AG09319 (cell line): ENCODE results near the gene CYP4Z1.
"Not testable (repeated sequence)": the region's sequence is repeated elsewhere in the genome, so short reads cannot be mapped to it uniquely, and the experiment has no call there.

Source experiments
- DNase-seq: peaks from one replicate; pipeline ENCODE4 v3.0.0-alpha.2; 2010; ENCODE audit warnings: low read depth; ENCODE audit errors: extremely low read depth
- TF ChIP-seq, protein P1 (sequence below): IDR thresholded peaks from 2 replicates; pipeline ENCODE4 v1.5.1; 2011; ENCODE audit warnings: low read depth, mild to moderate bottlenecking, inconsistent platforms, low read length, moderate library complexity

Gene CYP4Z1

DNA sequence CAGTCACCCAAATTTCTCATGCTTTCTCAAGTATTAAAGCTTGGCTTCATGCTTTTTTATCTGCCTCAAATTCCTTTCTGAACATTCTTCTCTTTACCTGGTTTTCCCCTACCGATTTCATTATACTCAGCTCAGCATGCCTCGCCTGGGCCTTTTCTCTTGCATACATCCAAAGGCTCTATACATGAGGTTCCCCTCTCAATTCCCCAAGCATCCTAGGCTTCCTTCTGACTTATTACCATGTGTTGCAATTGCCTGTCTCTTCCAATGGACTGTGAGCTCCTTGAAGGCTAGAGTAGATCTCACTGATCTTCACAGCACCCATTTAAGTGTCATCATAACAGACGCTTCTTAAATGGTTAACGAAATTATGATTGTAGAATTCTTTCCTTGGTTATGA, 46.1 kb downstream of the CYP4Z1 start:
- TF ChIP-seq, protein P1, sequence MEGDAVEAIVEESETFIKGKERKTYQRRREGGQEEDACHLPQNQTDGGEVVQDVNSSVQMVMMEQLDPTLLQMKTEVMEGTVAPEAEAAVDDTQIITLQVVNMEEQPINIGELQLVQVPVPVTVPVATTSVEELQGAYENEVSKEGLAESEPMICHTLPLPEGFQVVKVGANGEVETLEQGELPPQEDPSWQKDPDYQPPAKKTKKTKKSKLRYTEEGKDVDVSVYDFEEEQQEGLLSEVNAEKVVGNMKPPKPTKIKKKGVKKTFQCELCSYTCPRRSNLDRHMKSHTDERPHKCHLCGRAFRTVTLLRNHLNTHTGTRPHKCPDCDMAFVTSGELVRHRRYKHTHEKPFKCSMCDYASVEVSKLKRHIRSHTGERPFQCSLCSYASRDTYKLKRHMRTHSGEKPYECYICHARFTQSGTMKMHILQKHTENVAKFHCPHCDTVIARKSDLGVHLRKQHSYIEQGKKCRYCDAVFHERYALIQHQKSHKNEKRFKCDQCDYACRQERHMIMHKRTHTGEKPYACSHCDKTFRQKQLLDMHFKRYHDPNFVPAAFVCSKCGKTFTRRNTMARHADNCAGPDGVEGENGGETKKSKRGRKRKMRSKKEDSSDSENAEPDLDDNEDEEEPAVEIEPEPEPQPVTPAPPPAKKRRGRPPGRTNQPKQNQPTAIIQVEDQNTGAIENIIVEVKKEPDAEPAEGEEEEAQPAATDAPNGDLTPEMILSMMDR: no peak
- no peak for DNase-seq

DNA sequence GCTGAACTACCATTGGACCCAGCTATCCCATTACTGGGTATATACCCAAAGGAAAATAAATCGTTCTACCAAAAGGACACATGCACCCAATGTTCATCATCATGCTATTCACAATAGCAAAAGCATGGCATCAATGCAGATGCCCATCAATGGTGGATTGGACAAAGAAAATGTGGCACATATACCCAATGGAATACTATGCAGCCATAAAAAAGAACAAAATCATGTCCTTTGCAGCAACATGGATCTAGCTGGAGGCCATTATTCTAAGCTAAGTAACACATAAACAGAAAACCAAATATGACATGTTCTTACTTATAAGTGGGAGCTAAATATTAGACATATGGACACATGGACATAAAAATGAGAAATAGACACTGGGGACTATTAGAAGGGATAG, 54.0 kb downstream of the CYP4Z1 start:
- DNase-seq: not testable (repeated sequence)

DNA sequence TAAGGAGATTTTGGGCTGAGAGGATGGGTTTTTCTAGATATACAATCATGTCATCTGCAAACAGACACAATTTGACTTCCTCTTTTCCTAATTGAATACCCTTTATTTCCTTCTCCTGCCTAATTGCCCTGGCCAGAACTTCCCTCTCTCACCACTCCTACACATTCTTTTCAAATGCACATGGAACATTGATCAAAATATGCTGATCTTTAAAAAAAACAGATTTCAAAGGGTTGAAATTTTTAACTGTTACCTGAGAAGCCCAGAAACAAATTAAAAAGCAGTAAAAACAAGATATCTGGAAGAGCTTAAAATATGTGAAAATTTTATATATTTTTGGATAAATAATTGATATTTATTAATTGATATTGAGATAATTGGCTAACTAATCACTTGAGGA, 57.8 kb downstream of the CYP4Z1 start:
- DNase-seq: not testable (repeated sequence)

DNA sequence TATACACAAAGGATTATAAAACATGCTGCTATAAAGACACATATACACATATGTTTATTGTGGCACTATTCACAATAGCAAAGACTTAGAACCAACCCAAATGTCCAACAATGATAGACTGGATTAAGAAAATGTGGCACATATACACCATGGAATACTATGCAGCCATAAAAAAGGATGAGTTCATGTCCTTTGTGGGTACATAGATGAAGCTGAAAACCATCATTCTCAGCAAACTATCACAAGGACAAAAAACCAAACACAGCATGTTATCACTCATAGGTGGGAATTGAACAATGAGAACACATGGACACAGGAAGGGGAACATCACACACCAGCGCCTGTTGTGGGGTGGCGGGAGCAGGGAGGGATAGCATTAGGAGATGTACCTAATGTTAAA, 60.0 kb downstream of the CYP4Z1 start:
- not testable (repeated sequence) for DNase-seq

DNA sequence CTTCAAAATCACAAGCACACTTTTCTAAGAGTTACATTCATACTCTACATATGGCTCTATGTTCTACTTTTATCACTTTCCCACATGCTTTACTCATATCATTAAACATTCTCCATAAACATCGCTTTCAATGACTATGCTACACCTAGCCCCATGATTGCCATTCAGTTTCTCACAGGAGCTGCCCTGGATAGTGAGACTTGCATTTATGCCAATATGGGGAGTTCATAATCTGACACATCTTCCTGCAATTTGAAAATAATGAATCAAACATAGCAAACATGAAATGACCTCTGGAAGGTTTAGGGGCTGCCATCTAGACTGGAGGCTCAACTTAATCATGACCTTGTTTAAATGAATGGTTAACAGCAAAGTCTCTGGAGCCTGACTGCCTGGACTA, 61.2 kb downstream of the CYP4Z1 start:
- TF ChIP-seq, protein P1: no peak
- no peak for DNase-seq

DNA sequence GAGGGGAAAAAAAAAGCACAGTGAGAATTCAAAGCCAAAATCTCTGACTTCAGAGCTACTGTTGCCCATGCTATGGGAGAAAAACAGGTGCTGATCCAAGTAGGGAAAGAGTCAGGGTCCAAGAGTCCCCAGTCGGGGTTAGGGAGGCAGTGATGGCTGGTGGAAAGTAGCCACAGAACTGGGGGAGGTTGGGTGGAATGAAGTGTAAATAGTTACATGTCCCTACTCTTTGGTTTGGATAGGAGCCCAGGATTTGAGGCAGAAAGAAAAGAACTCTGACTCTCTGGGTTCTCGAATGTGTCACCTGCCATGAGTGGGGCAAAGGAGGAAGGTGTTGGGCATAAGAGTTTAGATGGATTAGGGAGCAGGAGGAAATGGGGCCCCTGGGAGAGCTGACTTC, 61.8 kb downstream of the CYP4Z1 start:
- DNase-seq: not testable (repeated sequence)

DNA sequence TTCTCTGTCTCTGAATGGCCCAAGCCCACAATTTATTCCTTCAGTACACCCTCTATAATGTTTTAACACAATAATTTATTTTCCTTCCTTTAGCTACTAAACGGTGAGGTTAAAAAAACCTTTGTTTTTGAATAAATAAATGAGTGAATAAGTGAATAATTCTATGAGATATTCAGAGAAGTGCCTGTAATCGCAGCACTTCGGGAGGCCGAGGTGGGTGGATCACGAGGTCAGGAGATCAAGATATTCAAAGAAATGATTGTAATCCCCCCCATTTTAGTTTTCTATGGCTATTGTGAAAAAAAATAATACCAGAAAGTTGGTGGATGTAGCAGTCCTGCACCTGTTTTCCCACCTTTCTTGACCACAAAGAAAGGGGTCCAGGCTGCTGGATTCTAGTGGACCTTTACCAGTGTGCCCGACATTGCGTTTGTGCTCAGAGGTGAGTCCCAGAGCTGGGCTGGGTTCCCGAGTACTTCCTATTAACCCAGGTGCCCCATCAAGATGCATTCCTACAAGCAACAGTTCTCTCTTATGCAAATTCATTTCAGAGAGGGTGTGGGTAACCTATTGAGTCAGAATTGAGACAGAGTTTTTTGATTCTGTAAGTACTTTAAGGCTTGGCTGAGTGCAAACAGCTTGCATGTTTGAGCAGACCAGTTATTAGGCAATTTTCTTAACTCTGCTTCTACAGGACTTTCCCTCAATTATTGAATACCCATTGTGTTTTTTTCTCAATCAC, 62.6 kb downstream of the CYP4Z1 start:
- DNase-seq: not testable (repeated sequence)

DNA sequence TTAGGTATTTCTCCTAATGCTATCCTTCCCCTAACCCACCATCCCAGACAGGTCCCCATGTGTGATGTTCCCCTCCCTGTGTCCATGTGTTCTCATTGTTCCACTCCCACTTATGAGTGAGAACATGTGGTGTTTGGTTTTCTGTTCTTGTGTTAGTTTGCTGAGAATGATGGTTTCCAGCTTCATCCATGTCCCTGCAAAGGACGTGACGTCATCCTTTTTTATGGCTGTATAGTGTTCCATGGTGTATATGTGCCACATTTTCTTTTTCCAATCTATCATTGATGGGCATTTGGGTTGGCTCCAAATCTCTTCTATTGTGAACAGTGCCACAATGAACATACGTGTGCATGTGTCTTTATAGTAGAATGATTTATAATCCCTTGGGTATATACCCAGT, 65.6 kb downstream of the CYP4Z1 start:
- not testable (repeated sequence) for DNase-seq

DNA sequence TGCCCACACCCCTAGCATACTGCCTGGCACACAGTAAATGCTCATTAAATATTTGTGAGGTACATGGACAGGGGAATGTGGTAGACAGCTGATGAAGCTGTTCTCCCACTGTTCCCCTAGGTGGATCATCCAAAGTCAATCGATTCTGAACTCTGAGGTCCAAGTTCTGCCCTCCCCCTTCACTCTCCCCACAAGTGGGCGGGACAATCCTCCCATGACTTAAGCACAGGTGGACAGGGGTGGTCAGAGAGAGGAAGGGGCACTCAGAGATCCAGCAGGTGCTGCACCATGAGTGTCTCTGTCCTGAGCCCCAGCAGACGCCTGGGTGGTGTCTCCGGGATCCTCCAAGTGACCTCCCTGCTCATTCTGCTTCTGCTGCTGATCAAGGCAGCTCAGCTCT, 70.2 kb downstream of the CYP4Z1 start, which contains the start of gene CYP4A22:
TSS of gene CYP4A22 (plus strand) at position 244 of the 400 bp plus-strand sequence. CDS start at position 289, 45 bp downstream.
- TF ChIP-seq, protein P1: no peak
- no peak for DNase-seq

DNA sequence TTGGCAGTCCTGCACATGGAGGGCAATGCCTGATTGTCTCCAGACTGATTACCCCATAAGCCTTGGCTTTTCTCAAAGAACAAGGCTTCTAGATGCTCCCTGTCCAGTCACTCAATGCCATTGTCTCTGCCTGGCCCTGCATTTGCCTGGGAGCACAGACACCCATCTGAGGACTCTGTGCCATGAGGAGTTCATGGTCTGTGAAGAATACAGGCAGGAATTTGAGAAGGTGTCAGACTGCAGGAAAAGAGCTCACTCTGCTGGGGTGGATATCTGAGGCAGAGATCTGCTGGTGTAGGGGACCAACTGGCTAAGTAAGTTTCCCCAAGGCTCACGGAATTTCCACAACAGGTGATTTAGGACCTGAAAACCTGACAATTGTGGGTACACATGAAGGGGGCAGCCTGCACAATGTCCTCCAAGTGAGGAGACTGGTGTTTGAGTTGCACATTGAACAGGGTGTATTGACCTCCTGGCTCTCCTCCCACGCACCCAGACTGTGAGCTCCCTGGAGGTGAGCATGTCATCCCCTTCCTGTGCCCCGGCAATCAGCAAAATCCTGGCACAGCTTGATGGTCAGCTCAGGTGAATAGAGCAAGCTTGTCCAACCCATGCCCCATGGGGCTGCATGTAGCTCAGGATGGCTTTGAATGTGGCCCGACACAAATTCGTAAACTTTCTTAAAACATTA, 71.0 kb downstream of the CYP4Z1 start:
- no peak for DNase-seq
- TF ChIP-seq, protein P1: no peak

DNA sequence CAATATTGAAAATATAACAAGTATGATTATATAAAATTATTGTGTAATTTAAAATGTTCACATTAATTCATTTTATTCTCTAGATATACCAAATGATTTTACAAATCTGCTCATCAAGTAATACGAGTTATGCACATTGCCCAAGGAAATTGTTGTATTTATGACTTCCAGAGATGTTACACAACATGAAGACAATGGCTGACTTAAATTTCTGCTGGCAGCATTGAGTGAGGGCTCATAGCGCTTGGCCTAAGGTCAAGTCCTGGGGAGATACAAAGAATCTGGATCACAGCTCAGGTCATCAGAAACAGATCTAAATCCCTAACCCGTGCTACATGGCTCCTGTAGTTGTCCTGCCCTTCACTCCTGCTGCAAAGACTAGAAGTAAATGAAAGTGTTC, 73.3 kb downstream of the CYP4Z1 start:
- not testable (repeated sequence) for DNase-seq
